ENCODE measurements around the gene TPSB2. TPM values are rescaled to one million over a fixed set of nuclear protein-coding genes. Genes with fewer than 3 reads are reported as not detected.
A peak's percentile ranks its signal among the peaks of the same experiment; 100 is the strongest.

Gene TPSB2
- total and polyA plus RNA-seq, 9 of the 15 experiments (the other 6 are each of a cell fraction or from before 2014, with no cell fraction given), result 0.18 TPM; not detected in 8

DNA sequence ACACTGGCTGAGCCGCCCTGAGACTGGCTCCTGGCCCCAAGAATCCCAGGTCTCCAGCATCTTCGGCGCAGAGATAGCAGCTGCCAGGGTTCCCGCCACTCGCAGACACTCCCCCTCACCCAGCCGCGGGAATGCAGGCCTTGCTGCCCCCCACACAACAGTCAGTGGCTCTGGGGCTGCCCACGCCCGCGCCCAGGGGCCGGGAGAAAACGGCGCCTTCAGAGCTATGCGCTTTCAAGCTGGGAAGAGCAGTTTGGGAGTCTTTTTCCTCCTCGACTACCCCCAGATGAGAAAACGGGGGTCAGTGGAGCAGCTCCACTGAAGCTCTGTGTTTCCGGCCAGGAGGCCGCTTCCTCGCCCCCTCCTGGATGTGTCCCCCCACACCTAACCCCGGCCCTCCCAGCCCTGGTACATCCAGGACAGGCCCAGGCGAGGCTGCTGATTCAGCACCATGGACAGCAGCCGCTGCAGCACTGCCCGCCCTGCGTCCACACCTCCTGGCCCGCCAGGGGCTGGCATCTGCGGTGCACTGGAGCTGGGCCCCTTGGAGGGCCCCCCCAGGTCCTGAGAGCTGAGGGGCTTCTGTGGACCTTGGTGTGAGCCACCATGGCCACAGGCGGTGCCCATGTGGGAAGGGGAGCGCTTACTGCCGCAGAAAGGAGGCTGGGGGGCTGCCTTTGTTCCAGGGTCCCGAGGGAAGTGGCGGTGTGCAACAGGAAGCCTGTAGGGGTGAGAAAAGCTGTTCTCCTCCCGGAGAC lies 41.4 kb downstream of the TPSB2 start (continued):
- TF ChIP-seq, protein P1, sequence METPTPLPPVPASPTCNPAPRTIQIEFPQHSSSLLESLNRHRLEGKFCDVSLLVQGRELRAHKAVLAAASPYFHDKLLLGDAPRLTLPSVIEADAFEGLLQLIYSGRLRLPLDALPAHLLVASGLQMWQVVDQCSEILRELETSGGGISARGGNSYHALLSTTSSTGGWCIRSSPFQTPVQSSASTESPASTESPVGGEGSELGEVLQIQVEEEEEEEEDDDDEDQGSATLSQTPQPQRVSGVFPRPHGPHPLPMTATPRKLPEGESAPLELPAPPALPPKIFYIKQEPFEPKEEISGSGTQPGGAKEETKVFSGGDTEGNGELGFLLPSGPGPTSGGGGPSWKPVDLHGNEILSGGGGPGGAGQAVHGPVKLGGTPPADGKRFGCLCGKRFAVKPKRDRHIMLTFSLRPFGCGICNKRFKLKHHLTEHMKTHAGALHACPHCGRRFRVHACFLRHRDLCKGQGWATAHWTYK (CRISPR knock-in tag; IDR thresholded peaks at IDR 0.05), result no peak
- TF ChIP-seq SRF (CRISPR knock-in tag; IDR thresholded peaks at IDR 0.05) (0 out of 4 replicates have a peak, but pooled peaks of 1 of the 2 experiments have one; percentile 27), BRCA1 (IDR thresholded peaks at IDR 0.05) (no peak), BRCA1 (CRISPR knock-in tag; IDR thresholded peaks at IDR 0.05) (no peak), SAFB2 (IDR thresholded peaks at IDR 0.05; ENCODE audit: borderline replicate concordance, low read depth, low read length, severe bottlenecking) (no peak), SMAD3 (CRISPR knock-in tag; conservative IDR thresholded peaks at IDR 0.05) (no peak), CBX2 (IDR thresholded peaks at IDR 0.05; ENCODE audit: insufficient read depth, low read length, poor library complexity, severe bottlenecking) (no peak), KLF6 (CRISPR knock-in tag; IDR thresholded peaks at IDR 0.05; ENCODE audit: borderline replicate concordance) (no peak), SUPT5H (IDR thresholded peaks at IDR 0.05) (no peak), GATAD2A (IDR thresholded peaks at IDR 0.05) (no peak)
- TF ChIP-seq, protein P2, sequence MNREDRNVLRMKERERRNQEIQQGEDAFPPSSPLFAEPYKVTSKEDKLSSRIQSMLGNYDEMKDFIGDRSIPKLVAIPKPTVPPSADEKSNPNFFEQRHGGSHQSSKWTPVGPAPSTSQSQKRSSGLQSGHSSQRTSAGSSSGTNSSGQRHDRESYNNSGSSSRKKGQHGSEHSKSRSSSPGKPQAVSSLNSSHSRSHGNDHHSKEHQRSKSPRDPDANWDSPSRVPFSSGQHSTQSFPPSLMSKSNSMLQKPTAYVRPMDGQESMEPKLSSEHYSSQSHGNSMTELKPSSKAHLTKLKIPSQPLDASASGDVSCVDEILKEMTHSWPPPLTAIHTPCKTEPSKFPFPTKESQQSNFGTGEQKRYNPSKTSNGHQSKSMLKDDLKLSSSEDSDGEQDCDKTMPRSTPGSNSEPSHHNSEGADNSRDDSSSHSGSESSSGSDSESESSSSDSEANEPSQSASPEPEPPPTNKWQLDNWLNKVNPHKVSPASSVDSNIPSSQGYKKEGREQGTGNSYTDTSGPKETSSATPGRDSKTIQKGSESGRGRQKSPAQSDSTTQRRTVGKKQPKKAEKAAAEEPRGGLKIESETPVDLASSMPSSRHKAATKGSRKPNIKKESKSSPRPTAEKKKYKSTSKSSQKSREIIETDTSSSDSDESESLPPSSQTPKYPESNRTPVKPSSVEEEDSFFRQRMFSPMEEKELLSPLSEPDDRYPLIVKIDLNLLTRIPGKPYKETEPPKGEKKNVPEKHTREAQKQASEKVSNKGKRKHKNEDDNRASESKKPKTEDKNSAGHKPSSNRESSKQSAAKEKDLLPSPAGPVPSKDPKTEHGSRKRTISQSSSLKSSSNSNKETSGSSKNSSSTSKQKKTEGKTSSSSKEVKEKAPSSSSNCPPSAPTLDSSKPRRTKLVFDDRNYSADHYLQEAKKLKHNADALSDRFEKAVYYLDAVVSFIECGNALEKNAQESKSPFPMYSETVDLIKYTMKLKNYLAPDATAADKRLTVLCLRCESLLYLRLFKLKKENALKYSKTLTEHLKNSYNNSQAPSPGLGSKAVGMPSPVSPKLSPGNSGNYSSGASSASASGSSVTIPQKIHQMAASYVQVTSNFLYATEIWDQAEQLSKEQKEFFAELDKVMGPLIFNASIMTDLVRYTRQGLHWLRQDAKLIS (CRISPR knock-in tag; IDR thresholded peaks at IDR 0.05), result peak; percentile 89; the same call in 1 of the 2 replicates
- TF ChIP-seq, protein P3, sequence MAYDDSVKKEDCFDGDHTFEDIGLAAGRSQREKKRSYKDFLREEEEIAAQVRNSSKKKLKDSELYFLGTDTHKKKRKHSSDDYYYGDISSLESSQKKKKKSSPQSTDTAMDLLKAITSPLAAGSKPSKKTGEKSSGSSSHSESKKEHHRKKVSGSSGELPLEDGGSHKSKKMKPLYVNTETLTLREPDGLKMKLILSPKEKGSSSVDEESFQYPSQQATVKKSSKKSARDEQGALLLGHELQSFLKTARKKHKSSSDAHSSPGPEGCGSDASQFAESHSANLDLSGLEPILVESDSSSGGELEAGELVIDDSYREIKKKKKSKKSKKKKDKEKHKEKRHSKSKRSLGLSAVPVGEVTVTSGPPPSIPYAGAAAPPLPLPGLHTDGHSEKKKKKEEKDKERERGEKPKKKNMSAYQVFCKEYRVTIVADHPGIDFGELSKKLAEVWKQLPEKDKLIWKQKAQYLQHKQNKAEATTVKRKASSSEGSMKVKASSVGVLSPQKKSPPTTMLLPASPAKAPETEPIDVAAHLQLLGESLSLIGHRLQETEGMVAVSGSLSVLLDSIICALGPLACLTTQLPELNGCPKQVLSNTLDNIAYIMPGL (CRISPR knock-in tag; IDR thresholded peaks at IDR 0.05), result no peak
- TF ChIP-seq, protein P4, sequence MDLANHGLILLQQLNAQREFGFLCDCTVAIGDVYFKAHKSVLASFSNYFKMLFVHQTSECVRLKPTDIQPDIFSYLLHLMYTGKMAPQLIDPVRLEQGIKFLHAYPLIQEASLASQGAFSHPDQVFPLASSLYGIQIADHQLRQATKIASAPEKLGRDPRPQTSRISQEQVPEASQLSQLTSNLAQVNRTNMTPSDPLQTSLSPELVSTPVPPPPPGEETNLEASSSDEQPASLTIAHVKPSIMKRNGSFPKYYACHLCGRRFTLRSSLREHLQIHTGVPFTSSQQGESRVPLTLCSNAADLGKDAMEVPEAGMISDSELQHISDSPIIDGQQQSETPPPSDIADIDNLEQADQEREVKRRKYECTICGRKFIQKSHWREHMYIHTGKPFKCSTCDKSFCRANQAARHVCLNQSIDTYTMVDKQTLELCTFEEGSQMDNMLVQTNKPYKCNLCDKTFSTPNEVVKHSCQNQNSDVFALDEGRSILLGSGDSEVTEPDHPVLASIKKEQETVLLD (IDR thresholded peaks at IDR 0.05), result no peak
- TF ChIP-seq, protein P5, sequence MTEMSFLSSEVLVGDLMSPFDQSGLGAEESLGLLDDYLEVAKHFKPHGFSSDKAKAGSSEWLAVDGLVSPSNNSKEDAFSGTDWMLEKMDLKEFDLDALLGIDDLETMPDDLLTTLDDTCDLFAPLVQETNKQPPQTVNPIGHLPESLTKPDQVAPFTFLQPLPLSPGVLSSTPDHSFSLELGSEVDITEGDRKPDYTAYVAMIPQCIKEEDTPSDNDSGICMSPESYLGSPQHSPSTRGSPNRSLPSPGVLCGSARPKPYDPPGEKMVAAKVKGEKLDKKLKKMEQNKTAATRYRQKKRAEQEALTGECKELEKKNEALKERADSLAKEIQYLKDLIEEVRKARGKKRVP (CRISPR knock-in tag; IDR thresholded peaks at IDR 0.05), result no peak
- TF ChIP-seq, protein P6, sequence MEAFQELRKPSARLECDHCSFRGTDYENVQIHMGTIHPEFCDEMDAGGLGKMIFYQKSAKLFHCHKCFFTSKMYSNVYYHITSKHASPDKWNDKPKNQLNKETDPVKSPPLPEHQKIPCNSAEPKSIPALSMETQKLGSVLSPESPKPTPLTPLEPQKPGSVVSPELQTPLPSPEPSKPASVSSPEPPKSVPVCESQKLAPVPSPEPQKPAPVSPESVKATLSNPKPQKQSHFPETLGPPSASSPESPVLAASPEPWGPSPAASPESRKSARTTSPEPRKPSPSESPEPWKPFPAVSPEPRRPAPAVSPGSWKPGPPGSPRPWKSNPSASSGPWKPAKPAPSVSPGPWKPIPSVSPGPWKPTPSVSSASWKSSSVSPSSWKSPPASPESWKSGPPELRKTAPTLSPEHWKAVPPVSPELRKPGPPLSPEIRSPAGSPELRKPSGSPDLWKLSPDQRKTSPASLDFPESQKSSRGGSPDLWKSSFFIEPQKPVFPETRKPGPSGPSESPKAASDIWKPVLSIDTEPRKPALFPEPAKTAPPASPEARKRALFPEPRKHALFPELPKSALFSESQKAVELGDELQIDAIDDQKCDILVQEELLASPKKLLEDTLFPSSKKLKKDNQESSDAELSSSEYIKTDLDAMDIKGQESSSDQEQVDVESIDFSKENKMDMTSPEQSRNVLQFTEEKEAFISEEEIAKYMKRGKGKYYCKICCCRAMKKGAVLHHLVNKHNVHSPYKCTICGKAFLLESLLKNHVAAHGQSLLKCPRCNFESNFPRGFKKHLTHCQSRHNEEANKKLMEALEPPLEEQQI (IDR thresholded peaks at IDR 0.05), result no peak

Data from K562 (cell line).